Mammary epithelial cell (primary cell): ENCODE data around the gene ALG3.

Source experiments
- EZH2 ChIP-seq: IDR thresholded peaks from 2 replicates; pipeline ENCODE4 v1.6.1; 2012; ENCODE audit warnings: low read length, inconsistent platforms, borderline replicate concordance
- TF ChIP-seq, protein P1 (sequence below), 2 donors: IDR thresholded peaks in 1 of 2; conservative IDR thresholded peaks in 1 of 2; 2 replicates each; pipeline ENCODE4 v1.5.1; 2011 to 2012; ENCODE audit warnings: inconsistent platforms in 2 of 2, low read length in 2 of 2, mild to moderate bottlenecking in 2 of 2, control low read depth in 1 of 2, low read depth in 1 of 2; ENCODE audit not compliant: insufficient read depth in 1 of 2; ENCODE audit errors: extremely low read depth in 1 of 2

DNA sequence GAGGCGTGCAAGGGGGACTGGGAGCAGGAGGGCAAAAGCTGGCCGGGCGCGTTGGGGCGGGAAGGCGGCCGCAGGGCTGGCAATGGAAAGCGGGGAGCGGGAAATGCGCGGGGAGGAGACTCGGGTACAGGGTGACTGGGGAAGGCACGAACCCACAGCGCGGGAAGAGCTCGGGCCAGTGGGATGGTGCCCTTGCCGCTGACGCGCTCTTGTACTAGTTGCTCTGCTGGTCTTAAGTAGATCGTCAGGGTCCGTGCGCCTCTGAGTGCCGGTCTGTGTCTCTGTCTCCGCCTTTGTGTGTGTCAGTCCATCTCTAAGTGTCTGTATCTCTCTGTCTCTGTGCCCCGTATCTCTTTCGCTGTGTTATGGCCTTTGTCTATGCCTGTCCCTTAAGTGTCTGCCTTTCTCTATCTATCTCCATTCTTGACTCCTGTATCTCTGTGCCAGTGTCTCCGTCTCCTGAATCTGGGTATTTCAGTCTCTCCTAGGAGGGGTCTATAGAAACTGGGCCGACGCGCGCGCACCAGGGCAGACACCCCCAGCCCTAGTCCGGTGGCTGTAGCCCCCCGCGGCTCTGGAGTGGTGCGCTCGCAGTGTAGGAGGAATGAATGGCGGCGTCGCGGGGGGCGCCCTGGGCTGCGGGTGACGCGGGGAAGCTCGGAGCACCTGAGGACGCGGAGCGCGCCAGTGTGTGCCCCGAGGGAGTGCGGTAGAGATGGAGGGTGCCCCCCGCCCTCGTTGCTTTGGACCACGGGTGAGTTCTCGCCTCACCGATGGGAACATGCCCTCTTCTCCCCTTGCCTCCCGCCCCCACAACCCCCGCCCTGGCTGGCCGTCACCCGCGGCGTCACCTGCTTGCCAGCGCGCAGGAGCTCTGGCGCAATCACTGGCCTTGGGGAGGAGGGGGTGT, 13.3 kb upstream of the ALG3 start:
- TF ChIP-seq, protein P1, sequence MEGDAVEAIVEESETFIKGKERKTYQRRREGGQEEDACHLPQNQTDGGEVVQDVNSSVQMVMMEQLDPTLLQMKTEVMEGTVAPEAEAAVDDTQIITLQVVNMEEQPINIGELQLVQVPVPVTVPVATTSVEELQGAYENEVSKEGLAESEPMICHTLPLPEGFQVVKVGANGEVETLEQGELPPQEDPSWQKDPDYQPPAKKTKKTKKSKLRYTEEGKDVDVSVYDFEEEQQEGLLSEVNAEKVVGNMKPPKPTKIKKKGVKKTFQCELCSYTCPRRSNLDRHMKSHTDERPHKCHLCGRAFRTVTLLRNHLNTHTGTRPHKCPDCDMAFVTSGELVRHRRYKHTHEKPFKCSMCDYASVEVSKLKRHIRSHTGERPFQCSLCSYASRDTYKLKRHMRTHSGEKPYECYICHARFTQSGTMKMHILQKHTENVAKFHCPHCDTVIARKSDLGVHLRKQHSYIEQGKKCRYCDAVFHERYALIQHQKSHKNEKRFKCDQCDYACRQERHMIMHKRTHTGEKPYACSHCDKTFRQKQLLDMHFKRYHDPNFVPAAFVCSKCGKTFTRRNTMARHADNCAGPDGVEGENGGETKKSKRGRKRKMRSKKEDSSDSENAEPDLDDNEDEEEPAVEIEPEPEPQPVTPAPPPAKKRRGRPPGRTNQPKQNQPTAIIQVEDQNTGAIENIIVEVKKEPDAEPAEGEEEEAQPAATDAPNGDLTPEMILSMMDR (conservative IDR thresholded peaks at IDR 0.05 in 1 of 2, IDR thresholded peaks at IDR 0.05 in 1 of 2; ENCODE audit: extremely low read depth in 1 of 2, insufficient read depth in 1 of 2, low read depth in 1 of 2, low read length in 2 of 2): no peak
- no peak for TF ChIP-seq EZH2
